GM12801 (cell line): ENCODE results near the gene CHST9.

Experiments used
- CTCF ChIP-seq: IDR thresholded peaks from one replicate; pipeline ENCODE4 v1.5.1; 2011; ENCODE audit warnings: control low read depth; ENCODE audit not compliant: insufficient read length; ENCODE audit errors: extremely low read depth

Gene CHST9

GRCh38 chr18:27185025-27185763 is at the start of gene CHST9:
Gene CHST9 (minus strand): TSS chr18:27185308. CDS start chr18:27142809, 42,499 bp downstream.
- no peak for TF ChIP-seq CTCF

GRCh38 chr18:27227721-27228120 is 42.6 kb upstream of the CHST9 start:
- TF ChIP-seq CTCF, result no peak

GRCh38 chr18:27226556-27227075 is 41.5 kb upstream of the CHST9 start:
- no peak for TF ChIP-seq CTCF

GRCh38 chr18:27225947-27226481 is 40.9 kb upstream of the CHST9 start:
- no peak for TF ChIP-seq CTCF

GRCh38 chr18:27223526-27224291 is 38.6 kb upstream of the CHST9 start:
- no peak for TF ChIP-seq CTCF

GRCh38 chr18:27214831-27215230 is 29.7 kb upstream of the CHST9 start:
- no peak for TF ChIP-seq CTCF

GRCh38 chr18:27213123-27213717 is 28.1 kb upstream of the CHST9 start:
- TF ChIP-seq CTCF, result no peak
